ENCODE results near the gene SLC30A7. TPM values are rescaled to one million over a fixed set of nuclear protein-coding genes. Genes with fewer than 3 reads are reported as not detected.

SLC30A7 gene
- total RNA-seq, 1 experiment from 2014 or later, result 19.5 TPM

DNA sequence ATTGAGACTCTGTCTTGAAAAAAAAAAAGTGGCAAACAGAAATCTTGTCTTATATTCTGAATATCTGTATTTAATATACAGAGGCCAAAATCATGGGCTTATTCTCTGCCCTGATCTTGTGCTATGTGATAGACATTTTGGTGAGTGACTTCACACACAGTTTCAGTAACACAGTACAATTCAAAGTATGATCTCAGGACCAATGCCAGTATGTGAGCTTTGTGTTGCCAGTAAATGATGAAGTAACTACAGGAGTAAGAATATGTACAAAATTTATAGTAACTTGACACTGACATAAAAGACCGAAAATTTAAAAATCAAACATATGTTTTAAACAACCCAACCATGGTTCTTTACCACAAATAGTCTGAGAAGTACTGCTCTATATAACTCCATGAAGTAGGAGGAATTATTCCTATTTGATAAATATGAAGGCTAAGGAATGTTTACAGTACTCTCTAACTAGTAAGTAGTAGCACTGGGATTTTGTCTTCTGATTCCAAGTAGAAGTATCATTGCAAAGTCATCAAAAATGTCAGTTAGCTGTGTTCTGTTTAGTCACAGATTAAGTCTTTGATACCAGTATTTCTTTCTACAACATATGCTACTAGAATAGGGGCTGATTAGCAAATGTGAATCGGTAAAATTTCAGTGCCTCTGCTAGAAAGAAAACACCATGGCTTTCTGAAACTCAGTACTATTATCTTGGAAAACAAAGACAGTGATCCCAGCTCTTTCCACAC is 104.4 kb downstream of the SLC30A7 start:
- Histone ChIP-seq H3K27me3 (ENCODE audit: control insufficient read depth, insufficient read depth, low read length) (no peaks in the 10 kb centered on the region), H3K36me3 (replicated peaks; ENCODE audit: control insufficient read depth, insufficient read depth, low read length) (no peaks in the 10 kb centered on the region; the same call in 1 of the 2 replicates), H3K4me3 (ENCODE audit: insufficient read depth, low read depth, low read length) (no peak overlapping the region)
- no peak for DNase-seq

DNA sequence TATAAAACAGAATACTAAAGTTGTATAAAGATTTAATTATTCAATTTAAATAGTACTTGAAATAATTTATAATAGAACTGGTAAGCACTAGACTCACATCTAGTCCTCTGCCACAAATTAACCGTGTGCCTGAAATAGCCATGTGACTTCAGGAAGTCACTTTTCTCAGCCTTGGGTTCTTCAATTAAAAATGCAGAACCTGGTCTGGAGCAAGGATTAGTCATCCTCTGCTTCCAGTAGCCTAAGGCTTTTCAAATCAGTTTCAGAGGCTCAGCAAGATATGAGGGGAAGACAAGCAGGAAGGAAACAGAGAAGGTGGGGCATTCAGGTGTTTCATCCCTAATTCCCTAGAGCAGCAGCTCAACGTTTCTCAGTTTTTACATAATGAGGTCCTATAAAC is 106.7 kb downstream of the SLC30A7 start:
- H3K4me3 ChIP-seq (ENCODE audit: insufficient read depth, low read depth, low read length), result no peak overlapping the region
- no peak for DNase-seq
- H3K36me3 ChIP-seq (replicated peaks; ENCODE audit: control insufficient read depth, insufficient read depth, low read length), result no peaks in the 10 kb centered on the region; the same call in 1 of the 2 replicates
- H3K27me3 ChIP-seq (ENCODE audit: control insufficient read depth, insufficient read depth, low read length), result no peaks in the 10 kb centered on the region

DNA sequence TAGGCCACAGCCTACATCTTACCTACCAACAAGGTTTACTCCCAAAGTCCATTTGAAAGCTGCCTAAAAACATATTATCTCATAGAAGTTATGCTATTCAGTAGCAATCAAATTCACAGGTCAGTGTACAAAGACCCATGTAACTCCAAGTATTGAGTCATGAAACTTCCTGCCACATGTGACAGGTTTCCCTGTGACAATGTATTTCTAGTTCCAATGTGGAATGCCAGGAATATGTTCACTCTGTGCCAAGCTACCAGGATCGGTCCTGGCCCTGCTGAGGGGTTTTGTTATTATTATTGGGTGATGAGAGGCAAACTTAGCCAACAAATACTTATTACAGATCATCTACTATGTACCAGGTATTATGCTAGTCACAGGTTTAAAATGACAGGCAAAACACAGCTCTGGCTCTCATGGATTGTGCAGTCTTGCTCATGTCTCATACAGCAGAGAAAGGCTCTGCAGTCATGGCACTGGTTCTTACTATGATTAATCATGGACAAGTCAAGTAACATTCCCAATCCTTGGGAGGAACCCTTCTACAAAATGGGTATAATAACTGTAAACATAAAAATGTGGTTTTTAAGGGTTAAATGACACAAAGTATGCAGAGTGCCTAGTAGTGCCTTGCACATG is 107.2 kb downstream of the SLC30A7 start:
- no peaks in the 10 kb centered on the region; the same call in 1 of the 2 replicates for H3K36me3 ChIP-seq (replicated peaks; ENCODE audit: control insufficient read depth, insufficient read depth, low read length)
- no peaks in the 10 kb centered on the region for H3K27me3 ChIP-seq (ENCODE audit: control insufficient read depth, insufficient read depth, low read length)
- no peak overlapping the region for H3K4me3 ChIP-seq (ENCODE audit: insufficient read depth, low read depth, low read length)
- DNase-seq, result no peak

DNA sequence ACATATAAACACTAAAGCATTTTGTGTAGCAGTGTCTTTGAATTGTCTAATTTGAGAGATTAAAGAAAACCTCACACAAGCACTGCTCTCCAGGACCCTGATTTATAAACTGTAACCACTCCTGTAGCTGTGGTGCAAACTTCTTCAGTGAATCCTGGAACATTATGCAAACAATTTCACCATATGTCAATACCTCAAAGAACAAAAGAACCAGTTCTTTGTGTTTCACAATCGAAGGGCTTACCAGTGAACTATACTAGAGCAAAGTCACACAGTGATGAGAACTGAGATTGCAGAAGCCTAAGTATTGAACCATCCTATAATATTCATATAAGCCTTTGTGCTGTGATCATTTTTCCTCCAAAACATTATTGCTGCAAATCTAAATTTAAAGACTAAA is 108.2 kb downstream of the SLC30A7 start:
- H3K27me3 ChIP-seq (ENCODE audit: control insufficient read depth, insufficient read depth, low read length), result no peaks in the 10 kb centered on the region
- no peak for DNase-seq
- H3K4me3 ChIP-seq (ENCODE audit: insufficient read depth, low read depth, low read length), result no peak overlapping the region
- no peaks in the 10 kb centered on the region for H3K36me3 ChIP-seq (replicated peaks; ENCODE audit: control insufficient read depth, insufficient read depth, low read length)

DNA sequence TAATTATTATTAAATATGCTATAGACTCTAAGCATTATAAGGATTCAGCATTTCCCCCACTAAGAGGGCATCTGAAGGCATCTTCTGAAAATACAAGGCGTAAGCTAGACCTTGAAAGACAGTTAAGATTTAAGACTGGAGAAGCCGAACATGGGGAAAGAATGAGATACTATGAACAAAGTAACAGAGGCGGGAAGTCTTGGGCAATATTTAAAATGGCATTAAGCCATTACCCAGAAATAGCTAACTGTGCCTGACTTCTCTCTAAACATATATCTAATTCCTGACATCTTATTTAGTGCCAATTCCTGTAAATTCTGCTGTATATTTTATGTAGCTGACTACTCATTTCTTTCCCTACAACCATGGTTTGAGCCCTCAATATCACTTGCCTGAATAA is 108.8 kb downstream of the SLC30A7 start:
- no peak overlapping the region for H3K4me3 ChIP-seq (ENCODE audit: insufficient read depth, low read depth, low read length)
- H3K27me3 ChIP-seq (ENCODE audit: control insufficient read depth, insufficient read depth, low read length), result no peaks in the 10 kb centered on the region
- H3K36me3 ChIP-seq (replicated peaks; ENCODE audit: control insufficient read depth, insufficient read depth, low read length), result no peaks in the 10 kb centered on the region
- DNase-seq, result no peak

DNA sequence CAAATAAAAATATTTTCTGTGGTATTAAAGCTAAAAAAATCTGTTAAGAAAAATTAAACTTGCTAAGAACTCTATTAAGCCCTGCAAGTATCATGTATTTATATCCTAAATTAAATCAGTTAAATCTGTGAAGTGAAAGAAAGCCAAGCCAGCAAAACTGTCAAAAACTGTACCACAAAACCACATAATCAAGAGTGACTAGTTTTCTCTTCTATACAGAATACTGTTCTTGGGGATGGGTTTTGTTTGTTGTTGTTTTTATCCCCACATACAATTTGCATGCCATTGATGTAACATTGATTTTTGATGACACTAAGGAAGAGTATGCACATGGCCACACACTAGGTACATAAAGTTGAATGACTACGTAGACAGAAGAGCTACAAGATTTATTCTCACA is 109.3 kb downstream of the SLC30A7 start:
- no peaks in the 10 kb centered on the region for H3K27me3 ChIP-seq (ENCODE audit: control insufficient read depth, insufficient read depth, low read length)
- DNase-seq, result no peak
- H3K4me3 ChIP-seq (ENCODE audit: insufficient read depth, low read depth, low read length), result no peak overlapping the region
- H3K36me3 ChIP-seq (replicated peaks; ENCODE audit: control insufficient read depth, insufficient read depth, low read length), result no peaks in the 10 kb centered on the region

DNA sequence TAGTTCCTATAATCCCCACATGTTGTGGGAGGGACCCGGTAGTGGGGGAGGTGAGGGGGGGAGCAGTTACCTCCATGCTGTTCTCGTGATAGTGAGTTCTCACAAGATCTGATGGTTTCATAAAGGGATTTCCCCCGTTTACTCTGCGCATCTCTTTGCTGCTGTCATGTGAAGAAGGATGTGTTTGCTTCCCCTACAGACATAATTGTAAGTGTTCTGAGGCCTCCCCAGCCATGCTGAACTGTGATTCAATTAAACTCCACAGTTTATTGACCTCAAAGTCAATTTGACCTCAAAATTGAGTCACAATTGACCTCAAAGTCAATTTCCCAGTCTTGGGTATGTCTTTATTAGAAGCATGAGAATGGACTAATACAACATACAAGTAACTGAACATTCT is 110.0 kb downstream of the SLC30A7 start:
- Histone ChIP-seq H3K36me3 (replicated peaks; ENCODE audit: control insufficient read depth, insufficient read depth, low read length) (no peaks in the 10 kb centered on the region; the same call in 1 of the 2 replicates), H3K4me3 (ENCODE audit: insufficient read depth, low read depth, low read length) (no peak overlapping the region), H3K27me3 (ENCODE audit: control insufficient read depth, insufficient read depth, low read length) (no peaks in the 10 kb centered on the region)
- DNase-seq, result no peak

DNA sequence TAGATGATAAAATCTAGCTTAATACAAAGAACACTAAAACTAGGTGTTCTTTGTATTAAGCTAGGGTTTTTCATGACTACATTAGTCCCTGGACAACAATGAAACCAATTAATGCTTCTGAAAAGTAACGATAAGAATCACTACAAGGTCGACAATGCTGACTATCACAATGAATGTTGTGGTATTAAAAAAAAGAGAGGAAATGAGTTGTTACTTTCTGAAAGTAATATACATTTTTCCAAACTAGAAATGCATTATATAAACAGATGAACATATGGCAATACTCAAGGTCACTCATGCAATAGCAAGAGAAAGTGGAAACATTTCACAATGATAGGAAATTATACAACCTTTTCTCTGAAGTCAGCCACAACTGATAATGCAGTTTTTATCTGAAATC is 110.7 kb downstream of the SLC30A7 start:
- no peak overlapping the region for H3K4me3 ChIP-seq (ENCODE audit: insufficient read depth, low read depth, low read length)
- DNase-seq, result no peak
- H3K36me3 ChIP-seq (replicated peaks; ENCODE audit: control insufficient read depth, insufficient read depth, low read length), result no peaks in the 10 kb centered on the region; the same call in 1 of the 2 replicates
- H3K27me3 ChIP-seq (ENCODE audit: control insufficient read depth, insufficient read depth, low read length), result no peaks in the 10 kb centered on the region

DNA sequence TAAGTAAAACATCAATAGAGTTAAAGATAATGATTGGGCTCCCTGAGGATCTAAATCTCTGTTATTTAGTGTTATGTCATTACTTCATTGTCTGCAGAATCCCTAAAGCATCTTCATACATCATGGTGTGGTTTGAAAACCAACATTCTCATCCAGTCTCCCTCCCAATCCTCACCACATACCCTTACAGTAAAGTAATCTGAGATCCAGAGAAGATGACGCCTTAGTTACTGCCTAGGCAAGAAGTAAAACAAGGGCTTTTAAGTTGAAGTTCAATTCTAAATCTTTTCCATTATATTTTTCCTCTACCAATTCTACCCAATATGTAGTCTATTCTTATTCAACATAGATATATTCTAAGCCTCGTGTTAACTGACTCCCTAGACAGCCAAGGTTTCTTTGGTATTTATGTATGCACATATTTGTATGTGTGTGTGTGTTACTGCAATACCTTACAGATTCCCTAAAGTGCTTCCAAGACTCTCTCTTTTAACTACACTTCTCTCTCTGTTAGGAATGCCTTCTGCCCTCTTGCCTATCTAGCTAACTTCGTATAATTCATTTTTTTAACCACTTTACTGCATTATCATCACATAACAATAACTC is 112.4 kb downstream of the SLC30A7 start:
- H3K4me3 ChIP-seq (ENCODE audit: insufficient read depth, low read depth, low read length), result no peak overlapping the region
- no peaks in the 10 kb centered on the region for H3K27me3 ChIP-seq (ENCODE audit: control insufficient read depth, insufficient read depth, low read length)
- DNase-seq, result no peak
- H3K36me3 ChIP-seq (replicated peaks; ENCODE audit: control insufficient read depth, insufficient read depth, low read length), result no peaks in the 10 kb centered on the region; the same call in 1 of the 2 replicates

DNA sequence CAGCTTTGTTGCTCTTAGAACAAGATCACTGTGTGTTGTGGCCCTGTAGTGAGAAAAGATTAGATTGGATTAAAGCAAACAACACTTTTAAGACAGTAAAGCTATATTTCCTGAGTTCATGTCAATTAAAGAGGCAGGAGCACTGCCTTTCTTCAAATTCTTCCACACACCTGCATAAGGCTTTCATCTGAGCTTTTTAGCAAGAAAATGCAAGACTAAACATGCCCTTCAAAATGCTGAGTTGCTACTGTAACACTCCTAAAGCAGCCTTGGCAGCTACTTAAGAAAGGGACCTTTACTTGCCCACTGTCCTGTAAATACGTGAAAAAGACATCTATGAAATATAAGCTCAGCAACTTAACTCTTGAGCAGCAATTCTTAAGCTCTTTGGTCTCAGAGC is 117.9 kb downstream of the SLC30A7 start:
- Histone ChIP-seq H3K36me3 (replicated peaks; ENCODE audit: control insufficient read depth, insufficient read depth, low read length) (no peaks in the 10 kb centered on the region; the same call in 1 of the 2 replicates), H3K27me3 (ENCODE audit: control insufficient read depth, insufficient read depth, low read length) (no peaks in the 10 kb centered on the region), H3K4me3 (ENCODE audit: insufficient read depth, low read depth, low read length) (no peak overlapping the region)
- no peak for DNase-seq

DNA sequence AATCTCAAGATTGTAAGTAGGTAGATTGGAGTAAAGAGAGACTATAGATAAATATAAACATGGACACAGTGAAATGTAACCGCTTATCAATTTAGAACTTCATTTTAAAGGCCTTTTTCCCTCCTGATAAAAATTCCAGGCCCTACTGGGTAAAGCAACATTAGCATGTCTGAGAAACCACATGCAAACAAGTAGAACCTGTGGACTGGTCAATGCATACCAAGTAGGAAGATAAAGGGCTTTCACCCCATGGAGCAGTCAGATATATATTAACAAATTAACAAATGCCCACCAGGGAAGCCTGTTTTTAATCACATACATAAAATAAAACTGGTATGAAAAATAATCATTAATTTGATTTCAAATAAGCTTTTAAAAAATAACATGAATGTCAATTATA is 121.6 kb downstream of the SLC30A7 start:
- peak; percentile 26 for DNase-seq
- no peaks in the 10 kb centered on the region for H3K27me3 ChIP-seq (ENCODE audit: control insufficient read depth, insufficient read depth, low read length)
- H3K36me3 ChIP-seq (replicated peaks; ENCODE audit: control insufficient read depth, insufficient read depth, low read length), result no peaks in the 10 kb centered on the region; the same call in none of the 2 replicates
- H3K4me3 ChIP-seq (ENCODE audit: insufficient read depth, low read depth, low read length), result no peak overlapping the region

DNA sequence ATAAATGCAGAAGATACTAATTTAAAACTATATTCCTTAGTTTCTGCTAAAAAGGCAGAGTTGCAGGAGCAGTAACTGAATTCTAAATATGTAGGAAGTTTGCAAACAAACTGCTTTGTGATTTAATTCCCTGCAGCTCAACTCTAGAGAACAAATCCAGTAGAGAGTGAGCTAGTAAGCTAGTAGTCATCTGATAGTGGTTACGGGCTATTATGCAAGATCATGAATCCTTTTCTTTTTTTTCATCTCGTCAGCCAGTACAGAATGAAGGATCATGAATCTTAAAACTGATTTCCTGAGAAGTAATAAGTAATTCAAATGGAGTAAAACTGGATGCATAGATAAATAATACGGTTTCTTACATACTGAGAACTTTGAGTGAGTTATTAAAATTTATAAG is 126.4 kb downstream of the SLC30A7 start:
- Histone ChIP-seq H3K27me3 (ENCODE audit: control insufficient read depth, insufficient read depth, low read length) (no peaks in the 10 kb centered on the region), H3K4me3 (ENCODE audit: insufficient read depth, low read depth, low read length) (no peak overlapping the region), H3K36me3 (replicated peaks; ENCODE audit: control insufficient read depth, insufficient read depth, low read length) (no peaks in the 10 kb centered on the region; the same call in none of the 2 replicates)
- no peak for DNase-seq

DNA sequence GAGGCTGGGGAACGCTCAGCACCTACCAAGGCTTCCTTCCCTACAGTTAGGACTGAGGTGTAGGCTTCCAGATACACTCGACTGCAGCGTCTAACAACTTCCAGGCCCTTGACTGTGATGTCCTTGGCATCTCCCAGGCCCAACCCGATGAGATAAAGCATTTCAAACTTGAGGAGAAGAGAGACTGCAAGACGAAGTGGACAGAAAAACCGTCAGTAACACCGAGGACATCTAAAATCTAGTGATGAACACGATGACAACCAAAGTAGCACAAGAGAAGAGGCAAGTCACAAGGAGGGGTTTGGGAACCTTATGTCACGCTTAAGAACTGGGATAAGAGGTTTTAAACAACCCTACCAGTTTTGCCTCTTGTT is 129.4 kb downstream of the SLC30A7 start:
- H3K36me3 ChIP-seq (replicated peaks; ENCODE audit: control insufficient read depth, insufficient read depth, low read length), result no peaks in the 10 kb centered on the region; the same call in 1 of the 2 replicates
- no peak for DNase-seq

DNA sequence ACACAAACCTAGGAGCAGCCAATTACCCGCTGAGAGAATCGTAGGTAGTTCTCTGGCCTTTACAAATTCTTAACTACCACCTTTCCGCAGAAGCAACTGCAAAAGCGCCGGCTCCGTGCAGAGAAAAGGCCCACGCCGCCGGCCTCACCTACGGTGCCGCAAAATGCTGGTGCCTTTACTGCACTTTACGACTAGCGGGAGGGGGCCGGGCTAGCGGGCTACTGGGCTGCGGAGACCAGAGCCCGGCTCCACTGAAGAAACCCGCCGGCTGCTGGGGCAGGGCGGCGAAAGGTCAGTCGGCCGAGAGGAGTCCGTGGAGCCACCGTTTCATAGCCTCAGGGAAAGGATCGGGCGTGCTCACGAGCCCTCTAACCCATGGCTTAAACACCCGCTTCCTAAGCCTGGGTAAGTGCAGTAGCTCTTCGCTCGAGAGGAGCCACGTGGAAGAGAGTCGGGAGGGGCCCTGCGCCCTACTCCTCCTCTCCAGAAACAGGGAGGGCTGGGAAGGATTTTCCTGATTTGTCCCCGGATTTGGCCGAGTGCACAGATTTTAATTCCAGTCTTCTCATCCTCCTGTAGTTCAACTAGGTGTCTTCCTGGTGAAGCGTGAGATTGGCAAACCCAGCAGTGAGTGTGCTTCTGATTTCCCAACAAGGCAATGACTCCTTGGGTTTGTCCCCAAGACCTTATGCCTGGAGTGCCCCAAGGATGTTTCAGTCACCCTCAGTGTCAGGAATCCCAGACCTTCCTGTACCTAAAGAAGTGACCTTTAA is 130.0 kb downstream of the SLC30A7 start, which contains the start of gene DPH5:
Gene DPH5 (minus strand): TSS at position 128 of the 773 bp plus-strand sequence. CDS start 341 bp downstream, outside the sequence.
- peak; percentile 82 for DNase-seq
- Histone ChIP-seq H3K27me3 (ENCODE audit: control insufficient read depth, insufficient read depth, low read length) (no peaks in the 10 kb centered on the region), H3K36me3 (replicated peaks; ENCODE audit: control insufficient read depth, insufficient read depth, low read length) (no peaks in the 10 kb centered on the region; the same call in none of the 2 replicates), H3K4me3 (ENCODE audit: insufficient read depth, low read depth, low read length) (peak within 1 kb of the TSS; percentile 87)

More for the DNA sequence above, 129.4 kb downstream of the SLC30A7 start:
- Histone ChIP-seq H3K27me3 (ENCODE audit: control insufficient read depth, insufficient read depth, low read length) (no peaks in the 10 kb centered on the region), H3K4me3 (ENCODE audit: insufficient read depth, low read depth, low read length) (peak overlapping the region; percentile 87)
